Progenitor cell of endocrine pancreas (in vitro differentiated cells): ENCODE data around the gene KARS1. TPM values are rescaled to one million over a fixed set of nuclear protein-coding genes. Genes with fewer than 3 reads are reported as not detected.
A peak's percentile ranks its signal among the peaks of the same experiment; 100 is the strongest.

Source experiments
- DNase-seq: peaks from one replicate; pipeline ENCODE4 v3.0.0; 2021; ENCODE audit warnings: low spot score; ENCODE audit not compliant: unreplicated experiment
- H3K27ac Mint-ChIP-seq: 2 replicates; pipeline ENCODE4 v1.8.0; 2021; ENCODE audit warnings: mild to moderate bottlenecking, moderate library complexity, mixed read lengths
- H3K27me3 Mint-ChIP-seq: 2 replicates; pipeline ENCODE4 v1.8.0; 2021; ENCODE audit warnings: mixed read lengths
- H3K36me3 Mint-ChIP-seq: 2 replicates; pipeline ENCODE4 v1.8.0; 2022; ENCODE audit warnings: mixed read lengths; ENCODE audit not compliant: insufficient read depth
- H3K4me1 Mint-ChIP-seq: 2 replicates; pipeline ENCODE4 v1.8.0; 2021; ENCODE audit warnings: low read depth, mixed read lengths
- H3K4me3 Mint-ChIP-seq: 2 replicates; pipeline ENCODE4 v1.8.0; 2021; ENCODE audit warnings: low read depth, mild to moderate bottlenecking, moderate library complexity, mixed read lengths
- H3K9me3 Mint-ChIP-seq: 2 replicates; pipeline ENCODE4 v1.8.0; 2021; ENCODE audit warnings: low read depth, mixed read lengths
- CTCF ChIP-seq: fragments of 200-600 bp; sonication (generic); IDR thresholded peaks from one replicate; pipeline ENCODE4 v1.5.0; 2021; ENCODE audit warnings: antibody characterized with exemption, mild to moderate bottlenecking; ENCODE audit not compliant: unreplicated experiment
- total RNA-seq: library from RNA; stranded (reverse); gene quantifications from 2 replicates; pipeline ENCODE4 v1.2.1, GENCODE V29; 2021

Gene KARS1
- total RNA-seq, 1 donor from 2014 or later = 127 TPM

GRCh38 chr16:75676909-75677308 lies 29.4 kb upstream of the KARS1 start, which contains the start of gene CPHXL2:
TSS of gene CPHXL2 (minus strand) at chr16:75677009. CDS start at chr16:75676999, 10 bp downstream.
- Mint-ChIP-seq H3K27ac (no peak within 1 kb of the TSS), H3K9me3 (peaks cover under 1% of the 10 kb centered on the region), H3K4me3 (no peak within 1 kb of the TSS), H3K4me1 (peaks cover 6% of the 10 kb centered on the region), H3K27me3 (no peaks in the 10 kb centered on the region), H3K36me3 (peaks cover 2% of the 10 kb centered on the region)
- DNase-seq = no peak
- TF ChIP-seq CTCF = no peak

- peaks cover 2% of the 10 kb centered on the region for H3K4me1 Mint-ChIP-seq
- no peak for TF ChIP-seq CTCF
Measured at GRCh38 chr16:75667503-75667902, 20.0 kb upstream of the KARS1 start.

GRCh38 chr16:75660726-75661302 lies 13.3 kb upstream of the KARS1 start:
- no peak for TF ChIP-seq CTCF
- H3K4me3 Mint-ChIP-seq = no peak overlapping the region
- peaks cover 2% of the 10 kb centered on the region for H3K4me1 Mint-ChIP-seq
- H3K27ac Mint-ChIP-seq = no peak overlapping the region
- H3K9me3 Mint-ChIP-seq = peaks cover 6% of the 10 kb centered on the region
- DNase-seq = no peak
- peaks cover 16% of the 10 kb centered on the region for H3K36me3 Mint-ChIP-seq
- H3K27me3 Mint-ChIP-seq = no peaks in the 10 kb centered on the region

More at GRCh38 chr16:75667503-75667902, 20.0 kb upstream of the KARS1 start:
- peak overlapping the region; percentile 12 for H3K27ac Mint-ChIP-seq
- DNase-seq = no peak
- no peaks in the 10 kb centered on the region for H3K27me3 Mint-ChIP-seq
- H3K36me3 Mint-ChIP-seq = peaks cover 7% of the 10 kb centered on the region
- peaks cover 12% of the 10 kb centered on the region for H3K9me3 Mint-ChIP-seq
- H3K4me3 Mint-ChIP-seq = no peak overlapping the region

GRCh38 chr16:75660321-75660720 lies 12.9 kb upstream of the KARS1 start:
- H3K4me3 Mint-ChIP-seq = no peak overlapping the region
- H3K9me3 Mint-ChIP-seq = peaks cover 5% of the 10 kb centered on the region
- DNase-seq = no peak
- TF ChIP-seq CTCF = no peak
- peaks cover 17% of the 10 kb centered on the region for H3K36me3 Mint-ChIP-seq
- peaks cover 2% of the 10 kb centered on the region for H3K4me1 Mint-ChIP-seq
- no peaks in the 10 kb centered on the region for H3K27me3 Mint-ChIP-seq
- H3K27ac Mint-ChIP-seq = no peak overlapping the region

GRCh38 chr16:75658175-75658574 lies 10.7 kb upstream of the KARS1 start:
- Mint-ChIP-seq H3K27me3 (no peaks in the 10 kb centered on the region), H3K4me1 (peaks cover 2% of the 10 kb centered on the region), H3K27ac (no peak overlapping the region), H3K4me3 (no peak overlapping the region), H3K36me3 (peaks cover 23% of the 10 kb centered on the region), H3K9me3 (no peaks in the 10 kb centered on the region)
- no peak for DNase-seq
- no peak for TF ChIP-seq CTCF
